ENCODE measurements around the gene COX7A2L.

COX7A2L gene

GRCh38 chr2:42321452-42322064 lies 39.5 kb downstream of the COX7A2L start:
- no peak for DNase-seq (ENCODE audit: low read depth in 3 of 3, low spot score in 1 of 3)

- no peak for DNase-seq (ENCODE audit: low read depth in 3 of 3, low spot score in 1 of 3)
These were observed 41.8 kb downstream of the COX7A2L start for GRCh38 chr2:42319265-42319664.

GRCh38 chr2:42317945-42318344 lies 43.1 kb downstream of the COX7A2L start:
- no peak for DNase-seq (ENCODE audit: low read depth in 3 of 3, low spot score in 1 of 3)

- no peak for DNase-seq (ENCODE audit: low read depth in 3 of 3, low spot score in 1 of 3)
These were observed 43.5 kb downstream of the COX7A2L start for GRCh38 chr2:42317486-42317885.

GRCh38 chr2:42316910-42317309 lies 44.1 kb downstream of the COX7A2L start:
- no peak for DNase-seq (ENCODE audit: low read depth in 3 of 3, low spot score in 1 of 3)

GRCh38 chr2:42315844-42316470 lies 45.1 kb downstream of the COX7A2L start:
- DNase-seq (ENCODE audit: low read depth in 3 of 3, low spot score in 1 of 3), result no peak

GRCh38 chr2:42314892-42315468 lies 46.0 kb downstream of the COX7A2L start:
- no peak for DNase-seq (ENCODE audit: low read depth in 3 of 3, low spot score in 1 of 3)

- no peak for DNase-seq (ENCODE audit: low read depth in 3 of 3, low spot score in 1 of 3)
These were observed 48.9 kb downstream of the COX7A2L start for GRCh38 chr2:42312106-42312505.

GRCh38 chr2:42310007-42310515 lies 51.0 kb downstream of the COX7A2L start:
- DNase-seq (ENCODE audit: low read depth in 3 of 3, low spot score in 1 of 3), result no peak

- no peak for DNase-seq (ENCODE audit: low read depth in 3 of 3, low spot score in 1 of 3)
These were observed 51.7 kb downstream of the COX7A2L start for GRCh38 chr2:42309366-42309765.

- DNase-seq (ENCODE audit: low read depth in 3 of 3, low spot score in 1 of 3), result no peak
These were observed 53.8 kb downstream of the COX7A2L start for GRCh38 chr2:42307180-42307579.

GRCh38 chr2:42304059-42304713 lies 56.8 kb downstream of the COX7A2L start:
- no peak for DNase-seq (ENCODE audit: low read depth in 3 of 3, low spot score in 1 of 3)

GRCh38 chr2:42303252-42303651 lies 57.8 kb downstream of the COX7A2L start:
- no peak for DNase-seq (ENCODE audit: low read depth in 3 of 3, low spot score in 1 of 3)

- DNase-seq (ENCODE audit: low read depth in 3 of 3, low spot score in 1 of 3), result no peak
These were observed 60.5 kb downstream of the COX7A2L start for GRCh38 chr2:42300527-42300926.

All from stimulated activated CD4-positive, alpha-beta T cell treated with anti-CD3 and anti-CD28 coated beads, TNF-alpha, amount 100 ng/mL, for 1 hour (primary cell).